Measurements from ENCODE around the gene MYO18B.

GRCh38 chr22:25899566-25899965, 157.6 kb downstream of the MYO18B start:
- no peak for TF ChIP-seq NFE2L2 (IDR thresholded peaks at IDR 0.05; ENCODE audit: low read depth, low read length)
- TF ChIP-seq CTCF (conservative IDR thresholded peaks at IDR 0.05; ENCODE audit: low read depth, low read length) = no peak
- no peak for TF ChIP-seq RFX5 (IDR thresholded peaks at IDR 0.05; ENCODE audit: low read depth, low read length)
